Glutamatergic neuron (in vitro differentiated cells): Measurements from ENCODE around the gene RFC5. TPM values are rescaled to one million over a fixed set of nuclear protein-coding genes. Genes with fewer than 3 reads are reported as not detected.
A peak's percentile ranks its signal among the peaks of the same experiment; 100 is the strongest.

Experiments used
- DNase-seq: peaks from one replicate; pipeline ENCODE4 v3.0.0; 2022
- H3K27ac Mint-ChIP-seq: one replicate; pipeline ENCODE4 v1.8.0; 2020; ENCODE audit warnings: mild to moderate bottlenecking, mixed read lengths, inconsistent platforms; ENCODE audit not compliant: unreplicated experiment
- H3K27me3 Mint-ChIP-seq: one replicate; pipeline ENCODE4 v1.8.0; 2020; ENCODE audit warnings: mild to moderate bottlenecking, moderate library complexity, mixed read lengths, inconsistent platforms; ENCODE audit not compliant: unreplicated experiment
- H3K36me3 Mint-ChIP-seq: one replicate; pipeline ENCODE4 v1.8.0; 2020; ENCODE audit warnings: mild to moderate bottlenecking, mixed read lengths, inconsistent platforms; ENCODE audit not compliant: unreplicated experiment
- H3K4me1 Mint-ChIP-seq: one replicate; pipeline ENCODE4 v1.8.0; 2020; ENCODE audit warnings: mild to moderate bottlenecking, low read depth, mixed read lengths, inconsistent platforms; ENCODE audit not compliant: unreplicated experiment
- H3K4me3 Mint-ChIP-seq: one replicate; pipeline ENCODE4 v1.8.0; 2020; ENCODE audit warnings: mild to moderate bottlenecking, mixed read lengths, inconsistent platforms; ENCODE audit not compliant: unreplicated experiment
- H3K9me3 Mint-ChIP-seq: one replicate; pipeline ENCODE4 v1.8.0; 2020; ENCODE audit warnings: mild to moderate bottlenecking, moderate library complexity, mixed read lengths, inconsistent platforms; ENCODE audit not compliant: unreplicated experiment
- CTCF ChIP-seq: fragments of 200-600 bp; sonication (generic); IDR thresholded peaks from one replicate; pipeline ENCODE4 v1.5.0; 2021; ENCODE audit not compliant: partially characterized antibody, unreplicated experiment
- total RNA-seq: library from RNA; stranded (reverse); fragmentation: NEBNext Ultra II Directional; extraction: Animal tissue kit (Norgen Biotek cat#: 25700); gene quantifications from one replicate; pipeline ENCODE4 v1.2.1, GENCODE V29; 2021; ENCODE audit not compliant: unreplicated experiment

The RFC5 gene
- total RNA-seq, 1 donor from 2014 or later = 8.4 TPM

- Mint-ChIP-seq H3K9me3 (no peaks in the 10 kb centered on the region), H3K27ac (no peak overlapping the region), H3K4me3 (no peak overlapping the region), H3K4me1 (no peaks in the 10 kb centered on the region), H3K27me3 (no peaks in the 10 kb centered on the region), H3K36me3 (no peaks in the 10 kb centered on the region)
- no peak for DNase-seq
- no peak for TF ChIP-seq CTCF
Observed at GRCh38 chr12:118011961-118012360, 4.5 kb upstream of the RFC5 start.

- Mint-ChIP-seq H3K4me3 (no peak overlapping the region), H3K27ac (no peak overlapping the region), H3K36me3 (no peaks in the 10 kb centered on the region), H3K27me3 (no peaks in the 10 kb centered on the region), H3K4me1 (no peaks in the 10 kb centered on the region), H3K9me3 (peaks cover 2% of the 10 kb centered on the region)
- no peak for DNase-seq
- TF ChIP-seq CTCF = no peak
Observed at GRCh38 chr12:118013283-118013682, 3.2 kb upstream of the RFC5 start.

- H3K27me3 Mint-ChIP-seq = no peaks in the 10 kb centered on the region
- no peak overlapping the region for H3K27ac Mint-ChIP-seq
- DNase-seq = no peak
- H3K36me3 Mint-ChIP-seq = no peaks in the 10 kb centered on the region
- no peak overlapping the region for H3K4me3 Mint-ChIP-seq
- H3K9me3 Mint-ChIP-seq = peaks cover 2% of the 10 kb centered on the region
- TF ChIP-seq CTCF = no peak
- H3K4me1 Mint-ChIP-seq = no peaks in the 10 kb centered on the region
Observed at GRCh38 chr12:118015306-118015705, 1.2 kb upstream of the RFC5 start.

- Mint-ChIP-seq H3K9me3 (peaks cover 2% of the 10 kb centered on the region), H3K27ac (no peak overlapping the region), H3K4me3 (peak overlapping the region; percentile 86), H3K27me3 (no peaks in the 10 kb centered on the region), H3K36me3 (no peaks in the 10 kb centered on the region), H3K4me1 (no peaks in the 10 kb centered on the region)
- no peak for TF ChIP-seq CTCF
- DNase-seq = no peak
Observed at GRCh38 chr12:118015944-118016343, 559 bp upstream of the RFC5 start.

- TF ChIP-seq CTCF = no peak
- H3K27me3 Mint-ChIP-seq = no peaks in the 10 kb centered on the region
- H3K4me1 Mint-ChIP-seq = no peaks in the 10 kb centered on the region
- H3K9me3 Mint-ChIP-seq = peaks cover 2% of the 10 kb centered on the region
- no peak for DNase-seq
- H3K4me3 Mint-ChIP-seq = peak overlapping the region; percentile 82
- peak overlapping the region; percentile 7 for H3K27ac Mint-ChIP-seq
- H3K36me3 Mint-ChIP-seq = no peaks in the 10 kb centered on the region
Observed at GRCh38 chr12:118017926-118018325, 1.4 kb downstream of the RFC5 start.
